ENCODE data around the gene LRMDA. TPM values are rescaled to one million over a fixed set of nuclear protein-coding genes. Genes with fewer than 3 reads are reported as not detected.
A peak's percentile ranks its signal among the peaks of the same experiment; 100 is the strongest.

Gene LRMDA
- total and polyA plus RNA-seq, 2 of the 13 experiments (the other 11 are each of a cell fraction or from before 2014, with no cell fraction given), result 13.4 to 22.0 TPM

DNA sequence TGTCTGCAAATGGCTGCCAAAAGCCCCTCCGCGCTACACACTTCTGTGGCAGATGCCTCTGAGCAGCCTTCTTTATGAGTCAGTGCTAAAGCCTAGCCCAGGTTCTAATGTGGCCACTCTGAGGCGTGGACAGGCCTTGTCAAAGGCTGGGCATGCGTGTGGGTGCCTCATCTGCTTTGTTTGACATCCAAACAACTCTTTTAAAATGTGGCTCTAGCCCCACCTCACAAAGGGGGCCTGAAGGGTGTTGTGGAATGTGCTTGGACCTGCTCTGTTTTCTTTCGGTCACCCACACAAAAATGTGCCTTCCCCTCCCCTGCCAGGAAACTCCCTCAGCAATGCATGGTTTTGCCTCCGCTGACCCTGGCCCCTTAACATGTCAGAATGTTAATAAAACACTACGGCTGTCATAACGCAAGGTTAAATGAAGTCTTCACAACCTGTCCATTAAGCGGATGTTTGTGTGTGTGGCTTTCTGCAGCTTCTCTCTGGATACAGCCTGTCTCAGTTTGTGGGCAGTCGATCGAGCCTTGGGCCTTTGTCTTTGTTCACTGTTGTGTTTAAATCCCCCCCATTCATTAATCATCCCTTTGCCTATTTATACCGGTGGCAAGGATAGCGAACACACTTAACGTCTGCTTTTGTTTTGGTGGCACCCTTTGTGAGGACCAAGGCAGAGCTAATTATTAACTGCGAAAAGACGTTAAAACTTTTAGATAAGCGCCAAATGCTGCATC, 718.9 kb downstream of the LRMDA start (continued):
- TF ChIP-seq, protein P1, sequence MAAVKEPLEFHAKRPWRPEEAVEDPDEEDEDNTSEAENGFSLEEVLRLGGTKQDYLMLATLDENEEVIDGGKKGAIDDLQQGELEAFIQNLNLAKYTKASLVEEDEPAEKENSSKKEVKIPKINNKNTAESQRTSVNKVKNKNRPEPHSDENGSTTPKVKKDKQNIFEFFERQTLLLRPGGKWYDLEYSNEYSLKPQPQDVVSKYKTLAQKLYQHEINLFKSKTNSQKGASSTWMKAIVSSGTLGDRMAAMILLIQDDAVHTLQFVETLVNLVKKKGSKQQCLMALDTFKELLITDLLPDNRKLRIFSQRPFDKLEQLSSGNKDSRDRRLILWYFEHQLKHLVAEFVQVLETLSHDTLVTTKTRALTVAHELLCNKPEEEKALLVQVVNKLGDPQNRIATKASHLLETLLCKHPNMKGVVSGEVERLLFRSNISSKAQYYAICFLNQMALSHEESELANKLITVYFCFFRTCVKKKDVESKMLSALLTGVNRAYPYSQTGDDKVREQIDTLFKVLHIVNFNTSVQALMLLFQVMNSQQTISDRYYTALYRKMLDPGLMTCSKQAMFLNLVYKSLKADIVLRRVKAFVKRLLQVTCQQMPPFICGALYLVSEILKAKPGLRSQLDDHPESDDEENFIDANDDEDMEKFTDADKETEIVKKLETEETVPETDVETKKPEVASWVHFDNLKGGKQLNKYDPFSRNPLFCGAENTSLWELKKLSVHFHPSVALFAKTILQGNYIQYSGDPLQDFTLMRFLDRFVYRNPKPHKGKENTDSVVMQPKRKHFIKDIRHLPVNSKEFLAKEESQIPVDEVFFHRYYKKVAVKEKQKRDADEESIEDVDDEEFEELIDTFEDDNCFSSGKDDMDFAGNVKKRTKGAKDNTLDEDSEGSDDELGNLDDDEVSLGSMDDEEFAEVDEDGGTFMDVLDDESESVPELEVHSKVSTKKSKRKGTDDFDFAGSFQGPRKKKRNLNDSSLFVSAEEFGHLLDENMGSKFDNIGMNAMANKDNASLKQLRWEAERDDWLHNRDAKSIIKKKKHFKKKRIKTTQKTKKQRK (IDR thresholded peaks at IDR 0.05; ENCODE audit: low read length), result no peak
- TF ChIP-seq ZFY (CRISPR knock-in tag; IDR thresholded peaks at IDR 0.05) (peak; percentile 69; the same call in 1 of the 2 replicates), POGZ (CRISPR knock-in tag; IDR thresholded peaks at IDR 0.05) (peak; percentile 83; the same call in 1 of the 2 replicates), YEATS4 (CRISPR knock-in tag; IDR thresholded peaks at IDR 0.05; ENCODE audit: borderline replicate concordance) (peak; percentile 79), FOXA1 (IDR thresholded peaks at IDR 0.05) (no peak), FOXA1 (CRISPR knock-in tag; IDR thresholded peaks at IDR 0.05) (peak; percentile 54), KLF12 (CRISPR knock-in tag; IDR thresholded peaks at IDR 0.05; ENCODE audit: borderline replicate concordance) (peak; percentile 81; the same call in 1 of the 2 replicates), MAZ (IDR thresholded peaks at IDR 0.05; ENCODE audit: borderline replicate concordance, low read depth, low read length) (peak; percentile 71), MAZ (CRISPR knock-in tag; IDR thresholded peaks at IDR 0.05; ENCODE audit: low read depth) (peak; percentile 56; the same call in 1 of the 2 replicates), ELF3 (CRISPR knock-in tag; IDR thresholded peaks at IDR 0.05) (peak; percentile 61; the same call in 1 of the 2 replicates), NRL (CRISPR knock-in tag; IDR thresholded peaks at IDR 0.05; ENCODE audit: borderline replicate concordance) (no peak)
- TF ChIP-seq, protein P2, sequence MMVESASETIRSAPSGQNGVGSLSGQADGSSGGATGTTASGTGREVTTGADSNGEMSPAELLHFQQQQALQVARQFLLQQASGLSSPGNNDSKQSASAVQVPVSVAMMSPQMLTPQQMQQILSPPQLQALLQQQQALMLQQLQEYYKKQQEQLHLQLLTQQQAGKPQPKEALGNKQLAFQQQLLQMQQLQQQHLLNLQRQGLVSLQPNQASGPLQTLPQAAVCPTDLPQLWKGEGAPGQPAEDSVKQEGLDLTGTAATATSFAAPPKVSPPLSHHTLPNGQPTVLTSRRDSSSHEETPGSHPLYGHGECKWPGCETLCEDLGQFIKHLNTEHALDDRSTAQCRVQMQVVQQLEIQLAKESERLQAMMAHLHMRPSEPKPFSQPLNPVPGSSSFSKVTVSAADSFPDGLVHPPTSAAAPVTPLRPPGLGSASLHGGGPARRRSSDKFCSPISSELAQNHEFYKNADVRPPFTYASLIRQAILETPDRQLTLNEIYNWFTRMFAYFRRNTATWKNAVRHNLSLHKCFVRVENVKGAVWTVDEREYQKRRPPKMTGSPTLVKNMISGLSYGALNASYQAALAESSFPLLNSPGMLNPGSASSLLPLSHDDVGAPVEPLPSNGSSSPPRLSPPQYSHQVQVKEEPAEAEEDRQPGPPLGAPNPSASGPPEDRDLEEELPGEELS (CRISPR knock-in tag; IDR thresholded peaks at IDR 0.05), result peak; percentile 99
- TF ChIP-seq, protein P3, sequence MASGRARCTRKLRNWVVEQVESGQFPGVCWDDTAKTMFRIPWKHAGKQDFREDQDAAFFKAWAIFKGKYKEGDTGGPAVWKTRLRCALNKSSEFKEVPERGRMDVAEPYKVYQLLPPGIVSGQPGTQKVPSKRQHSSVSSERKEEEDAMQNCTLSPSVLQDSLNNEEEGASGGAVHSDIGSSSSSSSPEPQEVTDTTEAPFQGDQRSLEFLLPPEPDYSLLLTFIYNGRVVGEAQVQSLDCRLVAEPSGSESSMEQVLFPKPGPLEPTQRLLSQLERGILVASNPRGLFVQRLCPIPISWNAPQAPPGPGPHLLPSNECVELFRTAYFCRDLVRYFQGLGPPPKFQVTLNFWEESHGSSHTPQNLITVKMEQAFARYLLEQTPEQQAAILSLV (CRISPR knock-in tag; IDR thresholded peaks at IDR 0.05; ENCODE audit: borderline replicate concordance), result peak; percentile 21
- TF ChIP-seq, protein P4, sequence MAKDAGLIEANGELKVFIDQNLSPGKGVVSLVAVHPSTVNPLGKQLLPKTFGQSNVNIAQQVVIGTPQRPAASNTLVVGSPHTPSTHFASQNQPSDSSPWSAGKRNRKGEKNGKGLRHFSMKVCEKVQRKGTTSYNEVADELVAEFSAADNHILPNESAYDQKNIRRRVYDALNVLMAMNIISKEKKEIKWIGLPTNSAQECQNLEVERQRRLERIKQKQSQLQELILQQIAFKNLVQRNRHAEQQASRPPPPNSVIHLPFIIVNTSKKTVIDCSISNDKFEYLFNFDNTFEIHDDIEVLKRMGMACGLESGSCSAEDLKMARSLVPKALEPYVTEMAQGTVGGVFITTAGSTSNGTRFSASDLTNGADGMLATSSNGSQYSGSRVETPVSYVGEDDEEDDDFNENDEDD (CRISPR knock-in tag; IDR thresholded peaks at IDR 0.05; ENCODE audit: borderline replicate concordance), result peak; percentile 47; the same call in 1 of the 2 replicates
- TF ChIP-seq, protein P5, sequence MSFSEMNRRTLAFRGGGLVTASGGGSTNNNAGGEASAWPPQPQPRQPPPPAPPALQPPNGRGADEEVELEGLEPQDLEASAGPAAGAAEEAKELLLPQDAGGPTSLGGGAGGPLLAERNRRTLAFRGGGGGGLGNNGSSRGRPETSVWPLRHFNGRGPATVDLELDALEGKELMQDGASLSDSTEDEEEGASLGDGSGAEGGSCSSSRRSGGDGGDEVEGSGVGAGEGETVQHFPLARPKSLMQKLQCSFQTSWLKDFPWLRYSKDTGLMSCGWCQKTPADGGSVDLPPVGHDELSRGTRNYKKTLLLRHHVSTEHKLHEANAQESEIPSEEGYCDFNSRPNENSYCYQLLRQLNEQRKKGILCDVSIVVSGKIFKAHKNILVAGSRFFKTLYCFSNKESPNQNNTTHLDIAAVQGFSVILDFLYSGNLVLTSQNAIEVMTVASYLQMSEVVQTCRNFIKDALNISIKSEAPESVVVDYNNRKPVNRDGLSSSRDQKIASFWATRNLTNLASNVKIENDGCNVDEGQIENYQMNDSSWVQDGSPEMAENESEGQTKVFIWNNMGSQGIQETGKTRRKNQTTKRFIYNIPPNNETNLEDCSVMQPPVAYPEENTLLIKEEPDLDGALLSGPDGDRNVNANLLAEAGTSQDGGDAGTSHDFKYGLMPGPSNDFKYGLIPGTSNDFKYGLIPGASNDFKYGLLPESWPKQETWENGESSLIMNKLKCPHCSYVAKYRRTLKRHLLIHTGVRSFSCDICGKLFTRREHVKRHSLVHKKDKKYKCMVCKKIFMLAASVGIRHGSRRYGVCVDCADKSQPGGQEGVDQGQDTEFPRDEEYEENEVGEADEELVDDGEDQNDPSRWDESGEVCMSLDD (CRISPR knock-in tag; IDR thresholded peaks at IDR 0.05; ENCODE audit: borderline replicate concordance), result 0 out of 2 replicates have a peak, but pooled peaks have one; percentile 57

Measured in HepG2 (cell line).